ENCODE measurements around the gene GPI.
"Not testable (repeated sequence)": the region's sequence is repeated elsewhere in the genome, so short reads cannot be mapped to it uniquely, and the experiment has no call there.

GPI gene

GRCh38 chr19:34364830-34365462, at the start of gene GPI:
TSS of gene GPI (plus strand) at chr19:34365196. CDS start at chr19:34365267, 71 bp downstream.
- DNase-seq: peak; percentile 51

- DNase-seq: no peak
Measured at GRCh38 chr19:34316247-34316646, 48.7 kb upstream of the GPI start.

- no peak for DNase-seq
Measured at GRCh38 chr19:34316741-34317301, 48.2 kb upstream of the GPI start.

- DNase-seq: no peak
Measured at GRCh38 chr19:34317311-34317927, 47.6 kb upstream of the GPI start.

GRCh38 chr19:34319230-34319585, 45.8 kb upstream of the GPI start:
- DNase-seq: no peak

- DNase-seq: no peak
Measured at GRCh38 chr19:34319785-34320184, 45.2 kb upstream of the GPI start.

- DNase-seq: no peak
Measured at GRCh38 chr19:34320277-34320676, 44.7 kb upstream of the GPI start.

GRCh38 chr19:34321735-34322134, 43.3 kb upstream of the GPI start:
- no peak for DNase-seq

GRCh38 chr19:34323433-34324204, 41.4 kb upstream of the GPI start:
- no peak for DNase-seq

GRCh38 chr19:34324320-34324719, 40.7 kb upstream of the GPI start:
- DNase-seq: no peak

- no peak for DNase-seq
Measured at GRCh38 chr19:34325181-34325580, 39.8 kb upstream of the GPI start.

- no peak for DNase-seq
Measured at GRCh38 chr19:34325981-34326787, 38.8 kb upstream of the GPI start.

- no peak for DNase-seq
Measured at GRCh38 chr19:34327851-34328250, 37.1 kb upstream of the GPI start.

- DNase-seq: no peak
Measured at GRCh38 chr19:34328982-34329381, 36.0 kb upstream of the GPI start.

GRCh38 chr19:34330116-34330515, 34.9 kb upstream of the GPI start:
- DNase-seq: no peak

GRCh38 chr19:34330596-34330995, 34.4 kb upstream of the GPI start:
- DNase-seq: not testable (repeated sequence)

GRCh38 chr19:34331596-34331995, 33.4 kb upstream of the GPI start:
- not testable (repeated sequence) for DNase-seq

GRCh38 chr19:34332027-34332760, 32.8 kb upstream of the GPI start:
- DNase-seq: no peak

GRCh38 chr19:34335914-34336313, 29.1 kb upstream of the GPI start:
- no peak for DNase-seq

- no peak for DNase-seq
Measured at GRCh38 chr19:34336781-34337271, 28.2 kb upstream of the GPI start.

- no peak for DNase-seq
Measured at GRCh38 chr19:34337739-34338138, 27.3 kb upstream of the GPI start.

Measured in GDM1 (cell line).